Measurements from ENCODE around the gene OXGR1. TPM values are rescaled to one million over a fixed set of nuclear protein-coding genes. Genes with fewer than 3 reads are reported as not detected.

Gene OXGR1
- total and polyA plus RNA-seq, 9 of the 15 experiments (the other 6 are each of a cell fraction or from before 2014, with no cell fraction given) = 0.03 TPM; not detected in 8

- Histone ChIP-seq H3K27ac (ENCODE audit: extremely low read depth, low read depth, low read length) (no peak overlapping the region), H3K36me3 (ENCODE audit: control insufficient read depth, insufficient read depth, low read length) (no peaks in the 10 kb centered on the region), H3K9me3 (replicated peaks; ENCODE audit: control insufficient read depth, insufficient read depth, low read depth, low read length) (no peaks in the 10 kb centered on the region), H2AFZ (ENCODE audit: low read depth, low read length) (no peak overlapping the region), H3K9ac (ENCODE audit: insufficient read depth in 1 of 2, low read depth in 2 of 2, low read length in 2 of 2) (no peak overlapping the region), H3K4me2 (ENCODE audit: insufficient read depth, low read length) (no peak overlapping the region), H4K20me1 (replicated peaks; ENCODE audit: control insufficient read depth, insufficient read depth, low read length) (no peaks in the 10 kb centered on the region), H3K4me1 (replicated peaks in 1 of 2; ENCODE audit: control insufficient read depth in 2 of 2, insufficient read depth in 2 of 2, low read length in 2 of 2) (no peaks in the 10 kb centered on the region), H3K27me3 (ENCODE audit: control insufficient read depth in 2 of 2, insufficient read depth in 2 of 2, low read length in 2 of 2) (no peaks in the 10 kb centered on the region; a peak in 1 of 5 replicates), H3K4me3 (no peak overlapping the region), H3K9me1 (ENCODE audit: control insufficient read depth, insufficient read depth, low read length) (no peaks in the 10 kb centered on the region), H3K79me2 (ENCODE audit: control insufficient read depth, insufficient read depth, low read length) (no peaks in the 10 kb centered on the region)
- ATAC-seq (no peak), DNase-seq (ENCODE audit: extremely low read depth in 1 of 4, low spot score in 3 of 4) (no peak), FAIRE-seq (no peak)
- BruUV-seq (replicated peaks) = no TSS peak
- CTCF ChIA-PET (ENCODE audit: low intra/inter-chr PET ratio) = no interaction called here
- POLR2A ChIA-PET = no interaction called here
- intact Hi-C loops (cut with micrococcal nuclease) = no loop called here
- in situ Hi-C loops (cut with MboI) = no loop called here
- WGBS (ENCODE audit: insufficient coverage, low coverage, missing lambda C conversion rate) = 0% methylated on average over 2 of the region's 2 CpGs
- TF ChIP-seq GMEB1 (CRISPR knock-in tag; IDR thresholded peaks at IDR 0.05) = no peak
- TF ChIP-seq NR2C1 (IDR thresholded peaks at IDR 0.05) = no peak
- no peak for TF ChIP-seq NR2C1 (tag; IDR thresholded peaks at IDR 0.05)
- TF ChIP-seq ASH1L (IDR thresholded peaks at IDR 0.05; ENCODE audit: borderline replicate concordance, low read depth, partially characterized antibody) = no peak
- no peak for TF ChIP-seq PTTG1 (tag; IDR thresholded peaks at IDR 0.05; ENCODE audit: low read depth)
These were observed 25.9 kb upstream of the OXGR1 start for GRCh38 chr13:97020194-97020593.

- Histone ChIP-seq H3K27ac (ENCODE audit: extremely low read depth, low read depth, low read length) (no peak overlapping the region), H3K36me3 (ENCODE audit: control insufficient read depth, insufficient read depth, low read length) (no peaks in the 10 kb centered on the region), H2AFZ (ENCODE audit: low read depth, low read length) (no peak overlapping the region), H3K79me2 (ENCODE audit: control insufficient read depth, insufficient read depth, low read length) (no peaks in the 10 kb centered on the region), H3K9ac (ENCODE audit: insufficient read depth in 1 of 2, low read depth in 2 of 2, low read length in 2 of 2) (no peak overlapping the region), H3K4me2 (ENCODE audit: insufficient read depth, low read length) (no peak overlapping the region), H3K9me3 (replicated peaks; ENCODE audit: control insufficient read depth, insufficient read depth, low read depth, low read length) (no peaks in the 10 kb centered on the region), H3K4me1 (replicated peaks in 1 of 2; ENCODE audit: control insufficient read depth in 2 of 2, insufficient read depth in 2 of 2, low read length in 2 of 2) (no peaks in the 10 kb centered on the region), H3K27me3 (ENCODE audit: control insufficient read depth in 2 of 2, insufficient read depth in 2 of 2, low read length in 2 of 2) (no peaks in the 10 kb centered on the region; a peak in 1 of 5 replicates), H3K9me1 (ENCODE audit: control insufficient read depth, insufficient read depth, low read length) (no peaks in the 10 kb centered on the region), H3K4me3 (no peak overlapping the region), H4K20me1 (replicated peaks; ENCODE audit: control insufficient read depth, insufficient read depth, low read length) (no peaks in the 10 kb centered on the region)
- in situ Hi-C loops (cut with MboI) = no loop called here
- BruUV-seq (replicated peaks) = no TSS peak
- POLR2A ChIA-PET = no interaction called here
- CTCF ChIA-PET (ENCODE audit: low intra/inter-chr PET ratio) = no interaction called here
- DNase-seq (ENCODE audit: extremely low read depth in 1 of 4, low spot score in 3 of 4) (no peak), ATAC-seq (no peak), FAIRE-seq (no peak)
- intact Hi-C loops (cut with micrococcal nuclease) = loop anchor here (2.0 kb wide), 1 partner anchor 548 kb away; no protein-coding TSS in a partner anchor
- WGBS (ENCODE audit: insufficient coverage, low coverage, missing lambda C conversion rate) = 0% methylated on average over 1 of the region's 1 CpG
- no peak for TF ChIP-seq ZNF318 (IDR thresholded peaks at IDR 0.05; ENCODE audit: borderline replicate concordance in 1 of 2, low read depth in 1 of 2)
These were observed 25.0 kb upstream of the OXGR1 start for GRCh38 chr13:97019236-97019635.

Data from K562 (cell line).